OCI-LY3 (cell line): Measurements from ENCODE around the gene TDRKH.
A peak's percentile ranks its signal among the peaks of the same experiment; 100 is the strongest.

Experiments used
- H2AFZ ChIP-seq: fragments of 200-600, 300-600 bp; shearing (Covaris generic); 2 replicates; pipeline ENCODE4 v1.6.0; 2014; ENCODE audit warnings: antibody characterized with exemption, low read depth, low read length
- H3K27ac ChIP-seq: fragments of 200-600, 300-600 bp; sonication (generic); 2 replicates; pipeline ENCODE4 v1.5.1; 2014; ENCODE audit warnings: mild to moderate bottlenecking, low read length, moderate library complexity, mixed read lengths
- H3K27me3 ChIP-seq: fragments of 200-600, 300-600 bp; sonication (generic); 2 replicates; pipeline ENCODE4 v1.6.1; 2014; ENCODE audit warnings: low read depth, low read length, mixed read lengths
- H3K36me3 ChIP-seq: fragments of 200-600, 300-600 bp; sonication (generic); replicated peaks from 2 replicates; pipeline ENCODE3; 2014; ENCODE audit warnings: low read depth, low read length, mixed read lengths
- H3K4me1 ChIP-seq: fragments of 300-600, 200-600 bp; sonication (generic); 2 replicates; pipeline ENCODE4 v1.6.1; 2014; ENCODE audit warnings: low read length, mixed read lengths
- H3K4me2 ChIP-seq: fragments of 200-600, 300-600 bp; sonication (generic); 2 replicates; pipeline ENCODE4 v1.6.1; 2014; ENCODE audit warnings: low read length, mixed read lengths
- H3K4me3 ChIP-seq: fragments of 300-600, 200-600 bp; sonication (generic); 2 replicates; pipeline ENCODE4 v1.5.1; 2014; ENCODE audit warnings: antibody characterized with exemption, mild to moderate bottlenecking, low read length, moderate library complexity
- H3K79me2 ChIP-seq: fragments of 300-600, 200-600 bp; shearing (Covaris generic); 2 replicates; pipeline ENCODE4 v1.6.1; 2014; ENCODE audit warnings: mild to moderate bottlenecking, low read length, mixed read lengths
- H3K9ac ChIP-seq: fragments of 300-600, 200-600 bp; shearing (Covaris generic); 2 replicates; pipeline ENCODE4 v1.6.0; 2014; ENCODE audit warnings: mild to moderate bottlenecking, low read length, moderate library complexity
- H3K9me3 ChIP-seq: fragments of 200-600, 300-600 bp; shearing (Covaris generic); 2 replicates; pipeline ENCODE4 v1.6.1; 2014; ENCODE audit warnings: low read length, mixed read lengths; ENCODE audit not compliant: insufficient read depth
- H4K20me1 ChIP-seq: fragments of 200-600, 300-600 bp; sonication (generic); 2 replicates; pipeline ENCODE4 v1.6.1; 2016; ENCODE audit warnings: low read length, mixed read lengths; ENCODE audit not compliant: insufficient read depth
- EZH2phosphoT487 ChIP-seq: fragments of 200-600 bp; shearing (Covaris generic); IDR thresholded peaks from 2 replicates; pipeline ENCODE4 v1.6.1; 2018; ENCODE audit warnings: antibody characterized with exemption, mixed run types, low read depth
- TF ChIP-seq, protein P1 (sequence below): fragments of 200-600, 300-600 bp; sonication (generic); IDR thresholded peaks from 2 replicates; pipeline ENCODE4 v1.5.1; 2014; ENCODE audit warnings: antibody characterized with exemption, low read length, low read depth

The TDRKH gene

DNA sequence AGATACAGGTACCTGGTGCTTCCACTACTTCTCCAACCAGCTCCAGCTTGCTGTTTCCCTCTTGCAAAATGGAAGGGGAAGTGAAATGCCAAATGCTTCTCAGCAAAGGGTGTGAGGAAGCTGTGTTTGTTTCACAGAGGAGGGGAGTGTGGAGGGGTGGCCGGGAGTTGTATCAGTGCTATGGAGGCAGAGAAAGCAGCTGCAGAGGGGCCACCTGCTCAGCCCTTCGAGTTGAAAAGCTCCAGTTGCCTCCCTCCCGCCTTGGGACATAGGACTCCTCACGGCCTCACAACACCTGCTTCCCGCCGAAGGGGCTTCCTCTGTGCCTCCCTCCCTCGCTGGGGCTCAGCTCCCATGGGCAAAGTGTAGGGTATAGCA, 27.0 kb upstream of the TDRKH start:
- peak overlapping the region; percentile 4; the same call in 1 of the 2 replicates for H3K9ac ChIP-seq
- no peak overlapping the region for H3K27ac ChIP-seq
- no peaks in the 10 kb centered on the region for H3K27me3 ChIP-seq
- H3K79me2 ChIP-seq: no peaks in the 10 kb centered on the region
- peak overlapping the region; percentile 57; the same call in 1 of the 2 replicates for H2AFZ ChIP-seq
- H3K4me3 ChIP-seq: peak overlapping the region; percentile 22; the same call in 1 of the 2 replicates
- H3K36me3 ChIP-seq: no peaks in the 10 kb centered on the region
- TF ChIP-seq EZH2phosphoT487: no peak
- TF ChIP-seq, protein P1, sequence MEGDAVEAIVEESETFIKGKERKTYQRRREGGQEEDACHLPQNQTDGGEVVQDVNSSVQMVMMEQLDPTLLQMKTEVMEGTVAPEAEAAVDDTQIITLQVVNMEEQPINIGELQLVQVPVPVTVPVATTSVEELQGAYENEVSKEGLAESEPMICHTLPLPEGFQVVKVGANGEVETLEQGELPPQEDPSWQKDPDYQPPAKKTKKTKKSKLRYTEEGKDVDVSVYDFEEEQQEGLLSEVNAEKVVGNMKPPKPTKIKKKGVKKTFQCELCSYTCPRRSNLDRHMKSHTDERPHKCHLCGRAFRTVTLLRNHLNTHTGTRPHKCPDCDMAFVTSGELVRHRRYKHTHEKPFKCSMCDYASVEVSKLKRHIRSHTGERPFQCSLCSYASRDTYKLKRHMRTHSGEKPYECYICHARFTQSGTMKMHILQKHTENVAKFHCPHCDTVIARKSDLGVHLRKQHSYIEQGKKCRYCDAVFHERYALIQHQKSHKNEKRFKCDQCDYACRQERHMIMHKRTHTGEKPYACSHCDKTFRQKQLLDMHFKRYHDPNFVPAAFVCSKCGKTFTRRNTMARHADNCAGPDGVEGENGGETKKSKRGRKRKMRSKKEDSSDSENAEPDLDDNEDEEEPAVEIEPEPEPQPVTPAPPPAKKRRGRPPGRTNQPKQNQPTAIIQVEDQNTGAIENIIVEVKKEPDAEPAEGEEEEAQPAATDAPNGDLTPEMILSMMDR: no peak
- H4K20me1 ChIP-seq: no peaks in the 10 kb centered on the region
- H3K4me1 ChIP-seq: peaks cover 39% of the 10 kb centered on the region
- peak overlapping the region; percentile 60 for H3K4me2 ChIP-seq
- H3K9me3 ChIP-seq: no peaks in the 10 kb centered on the region

- Histone ChIP-seq H3K4me2 (peak overlapping the region; percentile 60), H3K27ac (no peak overlapping the region), H3K4me1 (peaks cover 33% of the 10 kb centered on the region), H3K79me2 (no peaks in the 10 kb centered on the region), H2AFZ (peak overlapping the region; percentile 57; the same call in 1 of the 2 replicates), H3K9me3 (no peaks in the 10 kb centered on the region), H3K4me3 (no peak overlapping the region), H3K9ac (no peak overlapping the region), H3K36me3 (no peaks in the 10 kb centered on the region), H3K27me3 (no peaks in the 10 kb centered on the region), H4K20me1 (no peaks in the 10 kb centered on the region)
- no peak for TF ChIP-seq EZH2phosphoT487
- TF ChIP-seq, protein P1: no peak
These were observed 26.4 kb upstream of the TDRKH start for GRCh38 chr1:151816548-151817352.

- Histone ChIP-seq H4K20me1 (no peaks in the 10 kb centered on the region), H3K27ac (no peak overlapping the region), H3K9me3 (no peaks in the 10 kb centered on the region), H3K27me3 (no peaks in the 10 kb centered on the region), H2AFZ (no peak overlapping the region), H3K4me1 (peaks cover 24% of the 10 kb centered on the region), H3K4me3 (no peak overlapping the region), H3K79me2 (no peaks in the 10 kb centered on the region), H3K4me2 (no peak overlapping the region), H3K36me3 (no peaks in the 10 kb centered on the region), H3K9ac (no peak overlapping the region)
- no peak for TF ChIP-seq EZH2phosphoT487
- TF ChIP-seq, protein P1: no peak
These were observed 25.5 kb upstream of the TDRKH start for GRCh38 chr1:151815716-151816327.

DNA sequence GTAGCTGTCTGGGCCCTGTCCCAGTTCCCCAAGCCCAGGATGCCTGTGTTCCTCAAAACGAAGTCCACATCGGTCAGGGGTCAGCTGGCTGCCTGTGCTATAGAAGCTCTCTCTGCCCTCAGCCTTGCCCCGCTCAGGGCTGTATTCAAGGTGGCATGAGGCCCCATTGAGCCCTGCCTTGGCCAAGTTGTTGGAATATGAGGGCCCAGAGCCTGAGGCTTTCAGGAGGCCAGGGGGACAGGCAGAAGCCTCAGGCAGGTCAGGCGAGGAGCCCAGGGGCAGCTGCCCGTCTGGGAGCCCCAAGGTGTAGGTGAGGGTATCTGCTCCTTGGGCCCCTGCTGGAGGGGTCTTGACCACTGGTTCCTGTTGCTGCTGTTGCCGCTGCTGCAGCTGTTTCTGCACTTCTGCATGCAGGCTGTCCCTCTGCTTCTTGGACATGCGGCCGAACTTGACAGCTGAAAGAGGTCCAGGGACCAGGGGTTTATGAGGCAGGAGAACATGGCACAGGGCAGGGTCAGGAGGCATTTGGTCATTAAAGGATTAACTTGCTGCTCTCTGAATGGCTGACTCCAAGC, 24.8 kb upstream of the TDRKH start:
- Histone ChIP-seq H3K27ac (no peak overlapping the region), H3K9ac (no peak overlapping the region)
- TF ChIP-seq, protein P1: no peak
- TF ChIP-seq EZH2phosphoT487: no peak

More for the DNA sequence above, 24.8 kb upstream of the TDRKH start:
- H3K9me3 ChIP-seq: no peaks in the 10 kb centered on the region
- no peaks in the 10 kb centered on the region for H3K27me3 ChIP-seq
- H3K4me2 ChIP-seq: no peak overlapping the region
- H3K36me3 ChIP-seq: no peaks in the 10 kb centered on the region
- no peaks in the 10 kb centered on the region for H3K79me2 ChIP-seq
- no peaks in the 10 kb centered on the region for H4K20me1 ChIP-seq
- peaks cover 16% of the 10 kb centered on the region for H3K4me1 ChIP-seq
- no peak overlapping the region for H2AFZ ChIP-seq
- H3K4me3 ChIP-seq: no peak overlapping the region
